ENCODE results near the gene DMRTC1.
"Not testable (repeated sequence)": the region's sequence is repeated elsewhere in the genome, so short reads cannot be mapped to it uniquely, and the experiment has no call there.

DMRTC1 gene, protein sequence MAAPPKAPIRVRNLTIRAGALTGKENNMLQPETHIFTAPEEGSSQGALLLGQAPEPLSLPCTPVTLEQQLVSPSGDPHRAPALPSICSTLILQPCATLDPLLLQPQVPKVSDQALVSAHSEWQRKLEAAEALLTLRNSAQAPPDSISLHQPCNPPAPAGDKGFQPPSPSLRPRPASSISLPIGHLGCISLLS

DNA sequence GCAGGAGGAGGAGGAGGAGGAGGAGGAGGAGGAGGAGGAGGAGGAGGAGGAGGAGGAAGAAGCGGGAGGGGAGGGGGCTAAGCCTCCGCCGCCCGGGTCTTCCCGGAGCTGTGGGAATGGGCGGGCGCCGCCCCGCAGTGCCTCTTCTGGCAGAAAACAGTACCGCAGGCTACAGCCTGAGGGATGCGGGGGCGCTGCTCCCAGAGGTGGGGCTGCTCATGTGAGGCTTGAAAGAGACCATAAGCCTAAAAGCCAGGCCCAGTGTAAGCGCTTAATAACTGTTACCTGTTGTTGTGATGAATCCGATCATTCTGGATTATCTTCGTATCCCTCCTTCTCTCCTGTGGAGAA, at the start of gene DMRTC1:
DMRTC1 (minus strand) TSS at position 19 of the 351 bp plus-strand sequence. CDS start 68,143 bp downstream, outside the sequence.
- not testable (repeated sequence) for DNase-seq

GRCh38 chrX:72980894-72981469, 37.3 kb upstream of the DMRTC1 start:
- DNase-seq: not testable (repeated sequence)

DNA sequence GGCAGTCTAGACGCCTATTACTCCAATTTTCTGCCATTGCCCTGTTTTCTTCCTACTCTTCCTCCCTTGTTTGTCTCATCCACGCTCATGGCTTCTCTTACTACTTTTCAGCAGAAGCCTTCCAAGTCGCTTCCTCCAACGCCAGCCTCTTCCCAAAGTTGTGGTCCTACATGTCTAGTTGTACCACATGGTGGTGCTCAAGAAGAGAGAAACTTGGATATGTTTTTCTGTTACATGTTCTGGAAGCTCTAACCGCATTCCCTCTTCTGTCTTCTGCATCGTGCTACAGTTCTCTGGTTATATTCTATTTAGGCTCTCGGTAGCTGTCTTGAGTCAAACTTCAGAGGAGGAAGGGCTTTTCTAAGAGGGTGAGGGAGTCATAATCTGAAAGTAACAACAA, 31.2 kb upstream of the DMRTC1 start:
- not testable (repeated sequence) for DNase-seq

- DNase-seq: not testable (repeated sequence)
Measured at GRCh38 chrX:72971859-72972258, 28.2 kb upstream of the DMRTC1 start.

DNA sequence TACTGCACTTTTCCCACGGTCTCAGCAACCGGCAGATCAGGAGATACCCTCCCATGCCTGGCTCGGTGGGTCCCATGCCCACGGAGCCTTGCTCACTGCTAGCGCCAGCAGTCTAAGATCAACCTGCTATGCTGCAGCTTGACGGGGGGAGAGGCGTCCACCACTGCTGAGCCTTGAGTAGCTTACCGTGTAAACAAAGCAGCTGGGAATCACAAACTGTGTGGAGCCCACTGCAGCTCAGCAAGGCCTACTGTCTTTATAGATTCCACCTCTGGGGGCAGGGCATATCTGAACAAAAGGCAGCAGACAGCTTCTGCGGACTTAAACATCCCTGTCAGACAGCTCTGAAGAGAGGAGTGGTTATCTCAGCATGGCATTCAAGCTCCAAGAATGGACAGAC, 16.3 kb upstream of the DMRTC1 start:
- DNase-seq: not testable (repeated sequence)

- DNase-seq: not testable (repeated sequence)
Measured at GRCh38 chrX:72943035-72943818, 410 bp downstream of the DMRTC1 start.

GRCh38 chrX:72942272-72942671, 1.4 kb downstream of the DMRTC1 start:
- DNase-seq: not testable (repeated sequence)

DNA sequence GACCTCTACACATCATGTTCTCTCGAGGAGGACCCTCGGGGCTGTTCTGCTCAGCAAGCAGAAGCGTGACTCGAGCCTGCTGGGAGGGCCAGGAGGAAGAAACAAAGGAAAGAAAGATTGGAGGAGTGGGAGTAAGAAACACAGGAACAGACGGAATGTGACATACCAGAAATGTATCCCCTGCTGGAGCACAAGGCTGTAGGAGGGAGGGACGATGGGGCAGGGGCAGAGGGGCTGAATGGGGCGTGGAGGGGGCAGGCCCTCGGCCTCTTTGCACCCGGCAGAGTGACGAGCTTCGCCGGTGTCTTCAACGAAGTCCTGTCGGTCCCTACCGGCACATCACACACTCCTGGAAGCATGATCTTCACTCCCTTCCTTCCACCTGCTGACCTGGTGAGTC, 5.7 kb downstream of the DMRTC1 start, which contains the start of gene FAM236A:
FAM236A (plus strand) TSS at position 301 of the 400 bp plus-strand sequence; CDS start at position 358, 57 bp downstream.
- not testable (repeated sequence) for DNase-seq

DNA sequence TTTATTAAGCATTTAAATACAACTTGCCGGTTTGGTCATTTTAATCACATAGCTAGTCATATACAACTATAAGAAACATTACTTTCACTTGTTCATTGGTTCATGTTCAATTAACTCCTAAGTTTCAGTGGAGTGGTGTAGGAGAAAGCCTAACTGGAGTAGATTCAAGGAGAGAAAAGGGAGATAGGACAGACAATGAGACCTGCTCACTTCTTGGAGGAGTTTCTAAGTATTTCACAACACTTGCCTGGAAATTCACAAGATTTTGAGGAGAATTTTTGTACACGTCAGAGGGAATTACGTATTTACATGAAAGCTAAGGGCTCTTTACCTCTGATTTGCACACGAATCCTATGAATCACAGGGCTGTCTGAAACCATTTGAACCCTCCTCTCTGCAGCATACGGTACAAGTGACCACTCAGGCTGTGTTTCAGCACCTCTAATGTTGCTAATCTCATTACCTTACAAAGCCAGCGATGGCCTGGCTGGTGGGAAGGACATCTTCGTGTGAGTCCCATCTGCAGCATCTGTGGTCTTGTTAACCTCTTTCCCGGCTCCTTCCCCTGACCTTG, 6.7 kb downstream of the DMRTC1 start:
- DNase-seq: not testable (repeated sequence)

GRCh38 chrX:72936455-72936854, 7.2 kb downstream of the DMRTC1 start:
- DNase-seq: not testable (repeated sequence)

GRCh38 chrX:72932283-72932682, 11.4 kb downstream of the DMRTC1 start:
- not testable (repeated sequence) for DNase-seq

DNA sequence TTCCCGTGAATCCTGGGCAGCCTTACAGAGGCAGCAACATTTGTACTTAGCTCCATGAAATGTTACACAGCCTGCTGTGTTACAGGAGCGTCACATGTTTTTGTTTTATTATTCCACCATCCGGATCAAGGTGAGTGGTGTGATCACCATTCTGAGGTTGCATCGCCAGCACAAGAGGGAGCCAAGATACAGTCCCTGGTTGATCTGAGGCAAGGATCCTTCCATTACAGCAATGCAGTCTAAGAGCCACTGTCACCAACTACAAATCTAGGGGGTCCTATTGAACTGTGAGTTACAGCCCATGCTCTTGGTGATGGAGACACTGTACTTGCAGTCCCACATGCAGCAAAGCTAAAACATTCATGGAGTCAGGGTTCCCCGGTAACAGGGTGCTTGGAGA, 27.5 kb downstream of the DMRTC1 start:
- DNase-seq: not testable (repeated sequence)

DNA sequence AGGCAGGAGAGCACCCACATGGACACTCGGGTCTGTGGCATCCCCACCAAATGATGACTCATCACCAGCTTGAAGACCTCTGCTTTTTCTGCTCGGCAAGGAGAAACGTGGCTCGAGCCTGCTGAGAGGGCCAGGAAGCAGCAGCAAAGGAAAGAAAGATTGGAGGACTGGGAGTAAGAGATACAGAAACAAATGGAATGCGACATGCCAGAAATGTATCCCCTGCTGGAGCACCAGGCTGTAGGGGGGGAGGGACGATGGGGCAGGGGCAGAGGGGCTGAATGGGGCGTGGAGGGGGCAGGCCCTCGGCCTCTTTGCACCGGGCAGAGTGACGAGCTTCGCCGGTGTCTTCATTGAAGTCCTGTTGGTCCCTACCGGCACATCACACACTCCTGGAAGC, 31.3 kb downstream of the DMRTC1 start, which contains the start of gene FAM236C:
FAM236C (plus strand) TSS at position 301 of the 400 bp plus-strand sequence. CDS start 100 bp downstream, outside the sequence.
- DNase-seq: not testable (repeated sequence)

GRCh38 chrX:72889740-72890139, 53.9 kb downstream of the DMRTC1 start:
- DNase-seq: not testable (repeated sequence)

DNA sequence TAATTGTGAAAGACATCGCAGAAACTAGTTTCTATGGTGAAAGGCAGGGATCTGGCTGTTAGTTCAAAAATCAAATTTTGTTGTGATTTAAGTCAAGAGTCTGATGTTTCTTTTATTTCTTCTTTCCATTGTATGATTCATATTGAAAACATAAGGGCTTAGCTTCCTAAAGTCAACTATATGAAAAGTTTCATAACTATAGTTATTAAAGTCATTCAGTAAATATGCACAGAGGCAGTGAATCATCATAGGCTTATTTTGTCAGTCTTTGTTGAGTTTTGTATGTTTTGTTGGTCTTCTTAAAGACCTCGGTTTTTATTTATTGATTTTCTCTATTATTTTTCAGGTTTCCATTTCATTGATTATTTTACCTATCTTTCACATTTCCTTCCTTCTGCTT, 60.7 kb downstream of the DMRTC1 start:
- not testable (repeated sequence) for DNase-seq

DNA sequence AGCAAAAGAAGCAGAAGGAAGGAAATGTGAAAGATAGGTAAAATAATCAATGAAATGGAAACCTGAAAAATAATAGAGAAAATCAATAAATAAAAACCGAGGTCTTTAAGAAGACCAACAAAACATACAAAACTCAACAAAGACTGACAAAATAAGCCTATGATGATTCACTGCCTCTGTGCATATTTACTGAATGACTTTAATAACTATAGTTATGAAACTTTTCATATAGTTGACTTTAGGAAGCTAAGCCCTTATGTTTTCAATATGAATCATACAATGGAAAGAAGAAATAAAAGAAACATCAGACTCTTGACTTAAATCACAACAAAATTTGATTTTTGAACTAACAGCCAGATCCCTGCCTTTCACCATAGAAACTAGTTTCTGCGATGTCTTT, 106.1 kb downstream of the DMRTC1 start:
- DNase-seq: not testable (repeated sequence)

DNA sequence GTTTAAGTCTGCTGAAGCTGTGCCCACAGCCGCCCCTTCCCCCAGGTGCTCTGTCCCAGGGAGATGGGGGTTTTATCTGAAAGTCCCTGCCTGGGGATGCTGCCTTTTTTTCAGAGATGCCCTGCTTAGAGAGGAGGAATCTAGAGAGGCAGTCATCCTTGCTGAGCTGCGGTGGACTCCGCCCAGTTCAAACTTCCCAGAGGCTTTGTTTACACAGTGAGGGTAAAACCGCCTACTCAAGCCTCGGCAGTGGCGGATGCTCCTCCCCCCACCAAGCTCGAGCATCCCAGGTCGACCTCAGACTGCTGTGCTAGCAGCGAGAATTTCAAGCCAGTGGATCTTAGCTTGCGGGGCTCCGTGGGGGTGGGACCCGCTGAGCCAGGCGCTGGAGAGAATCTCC, 112.9 kb downstream of the DMRTC1 start:
- DNase-seq: not testable (repeated sequence)
